NCI-H187 (cell line): ENCODE data around the gene MYO1D.
"Not testable (repeated sequence)": the region's sequence is repeated elsewhere in the genome, so short reads cannot be mapped to it uniquely, and the experiment has no call there.

ENCODE experiments used
- DNase-seq, 2 experiments: peaks; one replicate each; lab custom pipeline; 2025; lab: John Stamatoyannopoulos, UW

The MYO1D gene

GRCh38 chr17:32461498-32461852 is 415.4 kb downstream of the MYO1D start:
- no peak for DNase-seq

DNA sequence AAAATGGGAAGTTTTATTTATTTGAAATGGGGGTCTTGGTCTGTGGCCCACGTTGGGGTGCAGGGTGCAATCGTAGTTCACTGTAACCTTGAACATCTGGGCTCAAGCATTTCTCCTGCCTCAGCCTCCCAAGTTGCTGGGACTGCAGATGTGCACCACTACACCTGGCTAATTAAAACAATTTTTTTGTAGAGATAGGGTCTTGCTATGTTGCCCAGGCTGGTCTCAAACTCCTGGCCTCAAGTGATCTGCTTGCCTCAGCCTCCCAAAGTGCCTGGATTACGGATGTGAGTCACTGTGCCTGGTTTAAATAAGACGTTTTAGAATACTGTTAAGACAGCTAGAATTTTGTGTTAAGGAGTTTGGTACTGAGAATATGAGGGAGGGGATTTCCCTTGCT is 416.9 kb downstream of the MYO1D start:
- no peak for DNase-seq

DNA sequence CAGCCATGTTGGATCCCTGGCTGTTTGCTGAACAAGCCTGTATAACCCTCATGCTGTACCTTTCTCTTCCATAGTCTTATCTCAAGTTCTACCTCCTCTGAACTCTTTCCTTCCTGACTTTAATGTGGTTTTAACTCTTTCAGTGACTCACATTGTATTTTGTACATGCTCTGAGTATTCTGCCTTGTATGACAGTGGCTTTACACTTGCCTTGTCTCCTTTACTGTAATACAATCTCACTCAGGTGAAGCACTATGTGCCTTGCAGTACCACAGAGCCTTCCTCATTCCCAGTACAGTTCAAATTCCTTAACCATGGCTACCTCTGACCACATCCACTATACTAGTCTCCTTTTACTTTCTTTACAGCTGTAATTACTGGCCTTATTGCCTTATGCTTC is 418.6 kb downstream of the MYO1D start:
- DNase-seq: no peak

GRCh38 chr17:32453370-32453769 is 423.6 kb downstream of the MYO1D start:
- DNase-seq: no peak

DNA sequence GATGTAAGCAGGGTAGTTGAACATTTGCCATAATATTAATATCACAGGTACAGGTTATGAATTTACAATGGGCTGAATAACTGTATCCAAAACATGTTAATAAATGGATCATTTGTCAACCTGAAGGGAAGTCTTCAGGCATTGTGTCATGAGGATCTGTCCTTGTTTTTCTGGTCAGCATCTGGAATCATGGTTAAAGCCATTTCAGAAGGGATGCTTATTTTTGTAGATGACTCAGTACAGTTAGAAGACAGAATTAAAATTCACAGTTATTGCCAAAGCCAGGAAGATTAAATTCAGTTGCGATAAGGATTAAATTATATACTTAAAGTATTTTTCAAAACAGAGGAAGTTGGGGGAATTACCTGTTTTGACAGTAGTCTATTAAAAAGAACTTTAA is 424.6 kb downstream of the MYO1D start:
- DNase-seq: no peak

GRCh38 chr17:32451879-32452278 is 425.0 kb downstream of the MYO1D start:
- no peak for DNase-seq

- DNase-seq: not testable (repeated sequence)
These were observed 426.5 kb downstream of the MYO1D start for GRCh38 chr17:32450379-32450778.

GRCh38 chr17:32449963-32450362 is 427.0 kb downstream of the MYO1D start:
- no peak for DNase-seq

- DNase-seq: no peak
These were observed 430.0 kb downstream of the MYO1D start for GRCh38 chr17:32446949-32447348.

- DNase-seq: no peak
These were observed 431.0 kb downstream of the MYO1D start for GRCh38 chr17:32445971-32446370.

DNA sequence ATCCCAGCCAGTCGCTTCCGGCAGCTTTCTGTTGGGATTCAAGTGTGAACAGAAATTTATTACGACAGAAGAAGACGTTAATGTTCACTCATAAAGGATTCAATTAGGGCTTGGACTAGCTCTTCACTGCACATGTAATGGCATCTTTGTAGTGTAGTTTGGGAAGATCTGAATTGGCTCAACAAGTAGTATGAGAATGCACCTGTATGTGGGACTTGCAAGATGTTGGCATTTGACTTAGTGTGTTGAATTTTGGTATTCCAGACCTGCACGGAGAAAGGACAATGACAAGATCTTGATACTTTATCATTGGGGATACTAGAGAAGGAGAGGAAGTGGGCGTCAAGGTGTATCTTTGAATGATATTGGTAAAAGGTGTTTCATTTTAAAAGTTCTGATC is 431.4 kb downstream of the MYO1D start:
- DNase-seq: no peak

GRCh38 chr17:32445074-32445415 is 431.9 kb downstream of the MYO1D start:
- no peak for DNase-seq

DNA sequence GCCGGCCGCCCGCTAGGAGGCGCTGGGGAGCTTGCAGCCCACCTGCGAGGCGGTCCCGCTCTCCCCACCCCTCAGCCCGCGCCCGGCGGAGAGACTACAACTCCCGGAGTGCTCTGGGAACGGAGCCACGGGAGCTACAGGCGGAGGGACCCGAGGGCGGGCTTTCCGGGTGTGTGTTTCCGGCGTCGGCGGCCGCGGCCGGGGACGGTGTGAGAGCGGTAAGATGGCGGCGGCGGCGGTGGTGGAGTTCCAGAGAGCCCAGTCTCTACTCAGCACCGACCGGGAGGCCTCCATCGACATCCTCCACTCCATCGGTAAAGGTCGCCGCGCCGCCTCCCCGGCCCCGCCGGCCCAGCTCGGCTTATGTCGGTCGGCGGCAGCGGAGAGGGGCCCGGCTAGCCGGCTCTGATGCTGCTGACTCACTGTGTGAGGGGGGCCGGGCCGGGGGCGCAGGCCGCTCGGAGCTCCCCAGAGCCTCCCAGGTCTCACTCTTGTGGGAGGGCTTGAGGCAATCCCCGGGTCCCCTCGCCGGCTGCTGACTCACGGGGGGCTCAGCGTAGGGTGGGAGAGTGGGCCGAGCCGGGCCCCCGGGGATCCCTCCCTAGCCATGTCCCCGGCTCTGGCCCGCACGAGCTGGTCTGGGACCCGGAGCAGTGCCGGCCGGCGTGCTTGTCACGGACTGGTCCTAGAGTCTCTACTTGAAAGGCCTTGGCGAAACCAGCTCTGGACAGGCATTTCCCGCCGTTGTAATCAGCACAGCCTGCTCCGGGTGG is 432.4 kb downstream of the MYO1D start, which contains the start of gene PSMD11:
Gene PSMD11, plus strand, starts transcription at position 210 of the 773 bp plus-strand sequence. Its CDS starts 14 bp downstream, at position 224.
- peak; percentile 86 to 96 for DNase-seq

GRCh38 chr17:32443827-32444300 is 433.1 kb downstream of the MYO1D start:
- no peak for DNase-seq
